Osteocyte (in vitro differentiated cells): ENCODE results near the gene PTPN5. TPM values are rescaled to one million over a fixed set of nuclear protein-coding genes. Genes with fewer than 3 reads are reported as not detected.

Source experiments
- DNase-seq: peaks from one replicate; pipeline ENCODE4 v3.0.0; 2021; ENCODE audit warnings: mixed read lengths; ENCODE audit not compliant: unreplicated experiment; ENCODE audit errors: extremely low spot score
- H3K27ac Mint-ChIP-seq: one replicate; pipeline ENCODE4 v1.8.0; 2021; ENCODE audit warnings: mild to moderate bottlenecking, mixed read lengths; ENCODE audit not compliant: unreplicated experiment
- H3K27me3 Mint-ChIP-seq: one replicate; pipeline ENCODE4 v1.8.0; 2021; ENCODE audit warnings: mixed read lengths; ENCODE audit not compliant: unreplicated experiment
- H3K36me3 Mint-ChIP-seq: one replicate; pipeline ENCODE4 v1.8.0; 2021; ENCODE audit warnings: mixed read lengths; ENCODE audit not compliant: unreplicated experiment
- H3K4me1 Mint-ChIP-seq: one replicate; pipeline ENCODE4 v1.8.0; 2021; ENCODE audit warnings: mixed read lengths; ENCODE audit not compliant: unreplicated experiment
- H3K4me3 Mint-ChIP-seq: one replicate; pipeline ENCODE4 v1.8.0; 2021; ENCODE audit warnings: mild to moderate bottlenecking, moderate library complexity, mixed read lengths; ENCODE audit not compliant: unreplicated experiment
- H3K9me3 Mint-ChIP-seq: one replicate; pipeline ENCODE4 v1.8.0; 2021; ENCODE audit warnings: mixed read lengths; ENCODE audit not compliant: unreplicated experiment
- total RNA-seq: library from RNA; stranded (reverse); gene quantifications from 2 replicates; pipeline ENCODE4 v1.2.1, GENCODE V29; 2021
- TF ChIP-seq, protein P1 (sequence below): fragments of 200-600 bp; sonication (generic); IDR thresholded peaks from 2 replicates; pipeline ENCODE4 v1.5.0; 2021; ENCODE audit warnings: antibody characterized with exemption, mild to moderate bottlenecking, moderate library complexity

PTPN5 gene
- total RNA-seq, 1 donor from 2014 or later = not detected

- Mint-ChIP-seq H3K27me3 (peaks cover 5% of the 10 kb centered on the region), H3K27ac (no peak overlapping the region)
Observed at GRCh38 chr11:18752502-18752901, 39.1 kb downstream of the PTPN5 start.

GRCh38 chr11:18750944-18751343 is 40.7 kb downstream of the PTPN5 start:
- peaks cover 2% of the 10 kb centered on the region for H3K27me3 Mint-ChIP-seq

More at GRCh38 chr11:18752502-18752901, 39.1 kb downstream of the PTPN5 start:
- peaks cover 5% of the 10 kb centered on the region for H3K4me1 Mint-ChIP-seq
- H3K4me3 Mint-ChIP-seq = no peak overlapping the region
- H3K36me3 Mint-ChIP-seq = no peaks in the 10 kb centered on the region
- DNase-seq = no peak
- TF ChIP-seq, protein P1, sequence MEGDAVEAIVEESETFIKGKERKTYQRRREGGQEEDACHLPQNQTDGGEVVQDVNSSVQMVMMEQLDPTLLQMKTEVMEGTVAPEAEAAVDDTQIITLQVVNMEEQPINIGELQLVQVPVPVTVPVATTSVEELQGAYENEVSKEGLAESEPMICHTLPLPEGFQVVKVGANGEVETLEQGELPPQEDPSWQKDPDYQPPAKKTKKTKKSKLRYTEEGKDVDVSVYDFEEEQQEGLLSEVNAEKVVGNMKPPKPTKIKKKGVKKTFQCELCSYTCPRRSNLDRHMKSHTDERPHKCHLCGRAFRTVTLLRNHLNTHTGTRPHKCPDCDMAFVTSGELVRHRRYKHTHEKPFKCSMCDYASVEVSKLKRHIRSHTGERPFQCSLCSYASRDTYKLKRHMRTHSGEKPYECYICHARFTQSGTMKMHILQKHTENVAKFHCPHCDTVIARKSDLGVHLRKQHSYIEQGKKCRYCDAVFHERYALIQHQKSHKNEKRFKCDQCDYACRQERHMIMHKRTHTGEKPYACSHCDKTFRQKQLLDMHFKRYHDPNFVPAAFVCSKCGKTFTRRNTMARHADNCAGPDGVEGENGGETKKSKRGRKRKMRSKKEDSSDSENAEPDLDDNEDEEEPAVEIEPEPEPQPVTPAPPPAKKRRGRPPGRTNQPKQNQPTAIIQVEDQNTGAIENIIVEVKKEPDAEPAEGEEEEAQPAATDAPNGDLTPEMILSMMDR = no peak
- no peaks in the 10 kb centered on the region for H3K9me3 Mint-ChIP-seq

GRCh38 chr11:18749681-18750319 is 41.8 kb downstream of the PTPN5 start:
- TF ChIP-seq, protein P1 = no peak
- DNase-seq = no peak
- Mint-ChIP-seq H3K36me3 (no peaks in the 10 kb centered on the region), H3K4me1 (peaks cover 5% of the 10 kb centered on the region), H3K27me3 (peaks cover 2% of the 10 kb centered on the region), H3K27ac (peak overlapping the region; percentile 85), H3K9me3 (no peaks in the 10 kb centered on the region), H3K4me3 (no peak overlapping the region)

More at GRCh38 chr11:18750944-18751343, 40.7 kb downstream of the PTPN5 start:
- no peak overlapping the region for H3K27ac Mint-ChIP-seq
- no peaks in the 10 kb centered on the region for H3K9me3 Mint-ChIP-seq
- DNase-seq = no peak
- H3K4me3 Mint-ChIP-seq = no peak overlapping the region
- TF ChIP-seq, protein P1 = no peak
- H3K4me1 Mint-ChIP-seq = peaks cover 5% of the 10 kb centered on the region
- no peaks in the 10 kb centered on the region for H3K36me3 Mint-ChIP-seq

GRCh38 chr11:18748766-18749365 is 42.7 kb downstream of the PTPN5 start:
- no peak for DNase-seq
- Mint-ChIP-seq H3K36me3 (no peaks in the 10 kb centered on the region), H3K4me3 (no peak overlapping the region), H3K4me1 (peaks cover 5% of the 10 kb centered on the region), H3K27me3 (peaks cover 2% of the 10 kb centered on the region), H3K27ac (no peak overlapping the region), H3K9me3 (no peaks in the 10 kb centered on the region)
- TF ChIP-seq, protein P1 = no peak

DNA sequence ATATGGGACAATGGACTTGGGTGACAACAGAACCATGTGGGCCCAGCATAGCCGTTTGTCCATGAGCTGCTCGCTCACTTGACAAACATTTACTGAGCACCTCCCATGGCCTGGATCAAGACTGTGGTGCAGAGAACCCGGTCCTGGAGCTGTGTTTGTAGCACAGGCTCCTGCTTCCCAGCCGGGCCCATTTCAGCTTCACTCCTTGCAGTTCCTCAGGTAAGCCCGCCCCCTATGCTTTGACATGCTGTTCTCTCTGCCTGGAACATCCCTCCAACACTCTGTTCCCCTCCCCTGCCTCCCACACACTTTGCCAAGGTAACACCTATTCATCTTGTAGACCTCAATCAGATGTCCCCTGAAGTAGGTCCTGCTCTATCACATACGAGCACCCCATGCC is 46.3 kb downstream of the PTPN5 start:
- Mint-ChIP-seq H3K4me1 (peaks cover 5% of the 10 kb centered on the region), H3K4me3 (no peak overlapping the region), H3K9me3 (no peaks in the 10 kb centered on the region), H3K36me3 (no peaks in the 10 kb centered on the region), H3K27me3 (no peaks in the 10 kb centered on the region), H3K27ac (no peak overlapping the region)
- DNase-seq = no peak
- TF ChIP-seq, protein P1 = no peak
